Activated CD8-positive, alpha-beta memory T cell treated with anti-CD3 and anti-CD28 coated beads, Interleukin-2, amount 50 U/mL, for 1 hour (primary cell): Measurements from ENCODE around the gene CATSPERZ.
"Not testable (repeated sequence)": the region's sequence is repeated elsewhere in the genome, so short reads cannot be mapped to it uniquely, and the experiment has no call there.

Source experiments
- DNase-seq: peaks from one replicate; pipeline ENCODE4 v3.0.0-alpha.2; 2020; ENCODE audit errors: extremely low read depth

CATSPERZ gene

GRCh38 chr11:64318766-64319761 is 18.9 kb downstream of the CATSPERZ start:
- no peak for DNase-seq

GRCh38 chr11:64320556-64320955 is 20.4 kb downstream of the CATSPERZ start:
- no peak for DNase-seq

GRCh38 chr11:64321026-64321425 is 20.9 kb downstream of the CATSPERZ start:
- DNase-seq: no peak

- no peak for DNase-seq
These were observed 21.4 kb downstream of the CATSPERZ start for GRCh38 chr11:64321533-64321932.

- no peak for DNase-seq
These were observed 22.7 kb downstream of the CATSPERZ start for GRCh38 chr11:64322925-64323260.

GRCh38 chr11:64323373-64323772 is 23.2 kb downstream of the CATSPERZ start:
- no peak for DNase-seq

GRCh38 chr11:64323984-64324383 is 23.8 kb downstream of the CATSPERZ start:
- not testable (repeated sequence) for DNase-seq

GRCh38 chr11:64324692-64325469 is 24.7 kb downstream of the CATSPERZ start:
- no peak for DNase-seq

- no peak for DNase-seq
These were observed 27.2 kb downstream of the CATSPERZ start for GRCh38 chr11:64327375-64327774.

GRCh38 chr11:64327993-64328392 is 27.8 kb downstream of the CATSPERZ start:
- DNase-seq: no peak

GRCh38 chr11:64330888-64331287 is 30.7 kb downstream of the CATSPERZ start:
- no peak for DNase-seq

- DNase-seq: peak; percentile 52
These were observed 31.6 kb downstream of the CATSPERZ start for GRCh38 chr11:64331569-64332371.

GRCh38 chr11:64333556-64333955 is 33.4 kb downstream of the CATSPERZ start:
- DNase-seq: no peak

- DNase-seq: no peak
These were observed 34.9 kb downstream of the CATSPERZ start for GRCh38 chr11:64334764-64335735.

- DNase-seq: no peak
These were observed 37.5 kb downstream of the CATSPERZ start for GRCh38 chr11:64337538-64338249.

GRCh38 chr11:64338716-64339115 is 38.6 kb downstream of the CATSPERZ start:
- DNase-seq: no peak

- no peak for DNase-seq
These were observed 39.1 kb downstream of the CATSPERZ start for GRCh38 chr11:64339286-64339685.

GRCh38 chr11:64339754-64340408 is 39.7 kb downstream of the CATSPERZ start, which contains the start of gene CCDC88B:
Gene CCDC88B, plus strand, starts transcription at chr11:64340204. Its CDS starts 63 bp downstream, at chr11:64340267.
- peak; percentile 57 for DNase-seq

- DNase-seq: no peak
These were observed 40.6 kb downstream of the CATSPERZ start for GRCh38 chr11:64340671-64341335.
